Brain microvascular endothelial cell (primary cell): Measurements from ENCODE around the gene SH2D4B.

Experiments used
- DNase-seq: peaks from one replicate; pipeline ENCODE4 v3.0.0-alpha.2; 2020
- H3K27ac ChIP-seq: fragments of 250-450 bp; sonication (Bioruptor Pico); 2 replicates; pipeline ENCODE4 v1.5.1; 2020; ENCODE audit warnings: mild to moderate bottlenecking, moderate library complexity
- H3K27me3 ChIP-seq: fragments of 250-450 bp; sonication (Bioruptor Pico); replicated peaks from 2 replicates; pipeline ENCODE4 v1.5.1; 2020; ENCODE audit warnings: mild to moderate bottlenecking
- H3K36me3 ChIP-seq: fragments of 250-450 bp; sonication (Bioruptor Pico); replicated peaks from 2 replicates; pipeline ENCODE4 v1.5.1; 2020; ENCODE audit warnings: mild to moderate bottlenecking
- H3K4me3 ChIP-seq: 2 replicates; pipeline ENCODE4 v1.5.1; 2011; ENCODE audit warnings: low read depth, mild to moderate bottlenecking, control low read depth, low read length, moderate library complexity
- CTCF ChIP-seq: IDR thresholded peaks from 2 replicates; pipeline ENCODE4 v1.5.1; 2011; ENCODE audit warnings: low read depth, mild to moderate bottlenecking, moderate library complexity, low read length, control low read depth, inconsistent platforms; ENCODE audit errors: missing control alignments
- in situ Hi-C: cut with HindIII; loops from 2 replicates; pipeline ENCODE4 v1.10.0; 2017; ENCODE audit warnings: low sequenced_read_pairs, low pct_ligation_motif_present

The SH2D4B gene

GRCh38 chr10:80518807-80519360 is 18.8 kb upstream of the SH2D4B start:
- in situ Hi-C loops, result no loop called here
- Histone ChIP-seq H3K36me3 (peaks cover 77% of the 10 kb centered on the region), H3K4me3 (no peak overlapping the region), H3K27ac (no peak overlapping the region), H3K27me3 (no peaks in the 10 kb centered on the region)
- no peak for DNase-seq
- TF ChIP-seq CTCF, result no peak

GRCh38 chr10:80519936-80520650 is 17.6 kb upstream of the SH2D4B start:
- no peaks in the 10 kb centered on the region for H3K27me3 ChIP-seq
- TF ChIP-seq CTCF, result no peak
- no peak for DNase-seq
- no peak overlapping the region for H3K4me3 ChIP-seq
- H3K36me3 ChIP-seq, result peaks cover 65% of the 10 kb centered on the region
- no peak overlapping the region for H3K27ac ChIP-seq
- in situ Hi-C loops, result no loop called here

GRCh38 chr10:80520661-80521470 is 16.8 kb upstream of the SH2D4B start:
- H3K4me3 ChIP-seq, result no peak overlapping the region
- no peaks in the 10 kb centered on the region for H3K27me3 ChIP-seq
- in situ Hi-C loops, result no loop called here
- peaks cover 57% of the 10 kb centered on the region for H3K36me3 ChIP-seq
- H3K27ac ChIP-seq, result no peak overlapping the region
- TF ChIP-seq CTCF, result no peak
- DNase-seq, result no peak

- H3K27ac ChIP-seq, result no peak overlapping the region
- in situ Hi-C loops, result no loop called here
- peaks cover 37% of the 10 kb centered on the region for H3K36me3 ChIP-seq
- no peak overlapping the region for H3K4me3 ChIP-seq
- no peaks in the 10 kb centered on the region for H3K27me3 ChIP-seq
- no peak for DNase-seq
- no peak for TF ChIP-seq CTCF
These were observed 14.8 kb upstream of the SH2D4B start for GRCh38 chr10:80522756-80523363.

- no peak for DNase-seq
- no peak overlapping the region for H3K27ac ChIP-seq
- in situ Hi-C loops, result no loop called here
- no peak overlapping the region for H3K4me3 ChIP-seq
- peaks cover 28% of the 10 kb centered on the region for H3K36me3 ChIP-seq
- no peaks in the 10 kb centered on the region for H3K27me3 ChIP-seq
- no peak for TF ChIP-seq CTCF
These were observed 13.9 kb upstream of the SH2D4B start for GRCh38 chr10:80523773-80524172.
